BLaER1 treated with 17β-estradiol and CSF1 and Interleukin-3, amounts not matched to agents 10 nM and 100 nM (cell line): ENCODE data around the gene CHKB.
"Not testable (repeated sequence)": the region's sequence is repeated elsewhere in the genome, so short reads cannot be mapped to it uniquely, and the experiment has no call there.

Experiments used
- H3K27ac ChIP-seq, 11 experiments: shearing (Covaris generic); formaldehyde crosslinking; 2 replicates each; pipeline ENCODE4 v1.8.1; 2022
- H3K27me3 ChIP-seq, 11 experiments: shearing (Covaris generic); formaldehyde crosslinking; 2 replicates each; pipeline ENCODE4 v1.8.1; 2022
- H3K36me3 ChIP-seq, 11 experiments: shearing (Covaris generic); formaldehyde crosslinking; 2 replicates each; pipeline ENCODE4 v1.8.1; 2022
- H3K4me1 ChIP-seq, 10 experiments: shearing (Covaris generic); formaldehyde crosslinking; 2 replicates each; pipeline ENCODE4 v1.8.1; 2022
- H3K4me2 ChIP-seq, 11 experiments: shearing (Covaris generic); formaldehyde crosslinking; 2 replicates each; pipeline ENCODE4 v1.8.1; 2022
- H3K4me3 ChIP-seq, 10 experiments: shearing (Covaris generic); formaldehyde crosslinking; 2 replicates each; pipeline ENCODE4 v1.8.1; 2022
- H3K9ac ChIP-seq, 11 experiments: shearing (Covaris generic); formaldehyde crosslinking; 2 replicates each; pipeline ENCODE4 v1.8.1; 2022
- H3K9me3 ChIP-seq, 11 experiments: shearing (Covaris generic); formaldehyde crosslinking; replicated peaks in 1 of 11; 2 replicates each; pipeline ENCODE4 v1.8.1; 2022
- H4K20me1 ChIP-seq, 11 experiments: shearing (Covaris generic); formaldehyde crosslinking; 2 replicates each; pipeline ENCODE4 v1.8.1; 2022
- Cebpa-rat ChIP-seq, 11 experiments: shearing (Covaris generic); IDR thresholded peaks; 2 replicates each; pipeline ENCODE4 v1.8.1; 2022

Gene CHKB

GRCh38 chr22:50546326-50547262 is 36.1 kb downstream of the CHKB start:
- Histone ChIP-seq H3K27ac (peak overlapping the region in 7 of 11 experiments; percentile 6 to 100 (median 48); a peak in 12 of 22 replicates), H3K4me3 (no peak overlapping the region)

GRCh38 chr22:50545522-50546325 is 36.9 kb downstream of the CHKB start, which contains the start of gene KLHDC7B:
Gene KLHDC7B, plus strand, starts transcription at chr22:50545899. Its CDS starts 345 bp downstream, at chr22:50546244.
- H3K4me3 ChIP-seq, result peak within 1 kb of the TSS in 1 of 10 experiments; percentile 26; a peak in 1 of 20 replicates
- peak within 1 kb of the TSS; percentile 60 to 100 (median 73); a peak in 20 of 22 replicates for H3K27ac ChIP-seq
- no peaks in the 10 kb centered on the region; a peak in 1 of 22 replicates for H4K20me1 ChIP-seq
- peaks cover 0 to 35% (median 10%) of the 10 kb centered on the region in 11 experiments; a peak in 11 of 22 replicates for H3K9me3 ChIP-seq
- H3K27me3 ChIP-seq, result peaks cover 13 to 51% (median 26%) of the 10 kb centered on the region in 11 experiments; a peak in 21 of 22 replicates
- TF ChIP-seq Cebpa-rat (IDR thresholded peaks at IDR 0.05), result no peak
- peaks cover 0 to 13% (median 0%) of the 10 kb centered on the region in 11 experiments; a peak in 2 of 22 replicates for H3K36me3 ChIP-seq
- peak within 1 kb of the TSS; percentile 42 to 75 (median 66); a peak in 18 of 22 replicates for H3K9ac ChIP-seq
- peaks cover 69 to 92% (median 84%) of the 10 kb centered on the region in 10 experiments for H3K4me1 ChIP-seq
- peak within 1 kb of the TSS; percentile 75 to 89 (median 84) for H3K4me2 ChIP-seq

More at GRCh38 chr22:50546326-50547262, 36.1 kb downstream of the CHKB start:
- H3K4me2 ChIP-seq, result peak overlapping the region; percentile 46 to 89 (median 78)
- peak overlapping the region in 9 of 11 experiments; percentile 12 to 70 (median 29); a peak in 8 of 22 replicates for H3K9ac ChIP-seq
- peaks cover 13 to 51% (median 26%) of the 10 kb centered on the region in 11 experiments; a peak in 21 of 22 replicates for H3K27me3 ChIP-seq
- no peak for TF ChIP-seq Cebpa-rat (IDR thresholded peaks at IDR 0.05)
- peaks cover 0 to 26% (median 2%) of the 10 kb centered on the region in 11 experiments; a peak in 10 of 22 replicates for H3K9me3 ChIP-seq
- peaks cover 60 to 83% (median 78%) of the 10 kb centered on the region in 10 experiments for H3K4me1 ChIP-seq
- H3K36me3 ChIP-seq, result 0 out of 22 replicates have a peak, but pooled peaks cover 0 to 5% (median 0%) of the 10 kb centered on the region in 11 experiments
- H4K20me1 ChIP-seq, result no peaks in the 10 kb centered on the region; a peak in 1 of 22 replicates

GRCh38 chr22:50544746-50545253 is 37.8 kb downstream of the CHKB start:
- TF ChIP-seq Cebpa-rat (IDR thresholded peaks at IDR 0.05), result no peak
- H3K27me3 ChIP-seq, result peaks cover 13 to 46% (median 26%) of the 10 kb centered on the region in 11 experiments; a peak in 21 of 22 replicates
- H3K4me2 ChIP-seq, result peak overlapping the region; percentile 75 to 89 (median 84)
- H3K27ac ChIP-seq, result peak overlapping the region; percentile 60 to 100 (median 73); a peak in 21 of 22 replicates
- H3K9ac ChIP-seq, result peak overlapping the region; percentile 42 to 75 (median 66); a peak in 20 of 22 replicates
- H3K9me3 ChIP-seq, result peaks cover 0 to 44% (median 20%) of the 10 kb centered on the region in 11 experiments; a peak in 12 of 22 replicates
- H3K4me3 ChIP-seq, result peak overlapping the region in 5 of 10 experiments; percentile 3 to 26 (median 25); a peak in 4 of 20 replicates
- no peaks in the 10 kb centered on the region; a peak in 1 of 22 replicates for H4K20me1 ChIP-seq
- H3K4me1 ChIP-seq, result peaks cover 71 to 92% (median 82%) of the 10 kb centered on the region in 10 experiments
- H3K36me3 ChIP-seq, result peaks cover 0 to 13% (median 0%) of the 10 kb centered on the region in 11 experiments; a peak in 2 of 22 replicates

GRCh38 chr22:50544078-50544745 is 38.4 kb downstream of the CHKB start:
- Histone ChIP-seq H3K4me2 (peak overlapping the region; percentile 75 to 89 (median 84)), H3K4me3 (peak overlapping the region in 8 of 10 experiments; percentile 3 to 43 (median 24); a peak in 8 of 20 replicates), H3K27me3 (peaks cover 13 to 41% (median 24%) of the 10 kb centered on the region in 11 experiments; a peak in 21 of 22 replicates), H3K27ac (peak overlapping the region; percentile 60 to 100 (median 73)), H4K20me1 (no peaks in the 10 kb centered on the region; a peak in 1 of 22 replicates), H3K4me1 (peaks cover 70 to 92% (median 81%) of the 10 kb centered on the region in 10 experiments), H3K9me3 (peaks cover 0 to 50% (median 22%) of the 10 kb centered on the region in 11 experiments; a peak in 13 of 22 replicates), H3K9ac (peak overlapping the region; percentile 42 to 75 (median 66); a peak in 20 of 22 replicates), H3K36me3 (peaks cover 0 to 13% (median 0%) of the 10 kb centered on the region in 11 experiments; a peak in 2 of 22 replicates)
- TF ChIP-seq Cebpa-rat (IDR thresholded peaks at IDR 0.05), result no peak

GRCh38 chr22:50542416-50542927 is 40.2 kb downstream of the CHKB start:
- H3K27me3 ChIP-seq, result peaks cover 9 to 26% (median 21%) of the 10 kb centered on the region in 11 experiments; a peak in 21 of 22 replicates
- peaks cover 0 to 67% (median 38%) of the 10 kb centered on the region in 11 experiments; a peak in 13 of 22 replicates for H3K9me3 ChIP-seq
- no peak overlapping the region for H3K4me3 ChIP-seq
- peaks cover 0 to 18% (median 0%) of the 10 kb centered on the region in 11 experiments; a peak in 5 of 22 replicates for H3K36me3 ChIP-seq
- peak overlapping the region in 7 of 11 experiments; percentile 0 to 84 (median 53); a peak in 10 of 22 replicates for H3K4me2 ChIP-seq
- no peaks in the 10 kb centered on the region for H4K20me1 ChIP-seq
- H3K4me1 ChIP-seq, result peaks cover 61 to 94% (median 81%) of the 10 kb centered on the region in 10 experiments
- no peak for TF ChIP-seq Cebpa-rat (IDR thresholded peaks at IDR 0.05)
- peak overlapping the region in 2 of 11 experiments; percentile 15 to 16; a peak in 2 of 22 replicates for H3K9ac ChIP-seq
- H3K27ac ChIP-seq, result peak overlapping the region; percentile 32 to 100 (median 97); a peak in 17 of 22 replicates

- H3K4me3 ChIP-seq, result peak overlapping the region in 2 of 10 experiments; percentile 35 to 46; a peak in 2 of 20 replicates
- peak overlapping the region; percentile 34 to 84 (median 66); a peak in 21 of 22 replicates for H3K4me2 ChIP-seq
- H3K36me3 ChIP-seq, result peaks cover 0 to 24% (median 0%) of the 10 kb centered on the region in 11 experiments; a peak in 5 of 22 replicates
- H3K9me3 ChIP-seq, result peaks cover 0 to 75% (median 43%) of the 10 kb centered on the region in 11 experiments; a peak in 13 of 22 replicates
- H3K4me1 ChIP-seq, result peaks cover 53 to 85% (median 76%) of the 10 kb centered on the region in 10 experiments
- peak overlapping the region; percentile 93 to 100 (median 97) for H3K27ac ChIP-seq
- TF ChIP-seq Cebpa-rat (IDR thresholded peaks at IDR 0.05), result peak in 9 of 11 experiments; percentile 29 to 79 (median 67); a peak in 12 of 22 replicates
- peaks cover under 1 to 22% (median 18%) of the 10 kb centered on the region in 11 experiments; a peak in 21 of 22 replicates for H3K27me3 ChIP-seq
- H4K20me1 ChIP-seq, result not testable (repeated sequence)
- peak overlapping the region in 10 of 11 experiments; percentile 30 to 94 (median 84); a peak in 12 of 22 replicates for H3K9ac ChIP-seq
These were observed 41.0 kb downstream of the CHKB start for GRCh38 chr22:50541667-50542026.
